LHCN-M2 (cell line): ENCODE data around the gene ZSCAN2. TPM values are rescaled to one million over a fixed set of nuclear protein-coding genes. Genes with fewer than 3 reads are reported as not detected.
"Not testable (repeated sequence)": the region's sequence is repeated elsewhere in the genome, so short reads cannot be mapped to it uniquely, and the experiment has no call there.

Source experiments
- DNase-seq: peaks from one replicate; pipeline ENCODE4 v3.0.0-alpha.2; 2012; ENCODE audit warnings: low read depth
- polyA plus RNA-seq: library from polyadenylated mRNA; unstranded; fragments of >200 nt; gene quantifications from one replicate; pipeline ENCODE4 v1.2.1, GENCODE V29; 2012; ENCODE audit warnings: missing spikeins
- total RNA-seq: library from RNA; depleted of rRNA; stranded (reverse); fragments of >200 nt; gene quantifications from 2 replicates; pipeline ENCODE4 v1.2.3, GENCODE V29; 2014; rRNA removed

Gene ZSCAN2
- 10.3 and 17.5 TPM in 2 replicates for total RNA-seq
- polyA plus RNA-seq = 11.5 TPM

GRCh38 chr15:84600687-84601554, at the start of gene ZSCAN2:
Gene ZSCAN2, plus strand, starts transcription at chr15:84601009. Its CDS starts 2,919 bp downstream, at chr15:84603928.
- DNase-seq = peak; percentile 90

- not testable (repeated sequence) for DNase-seq
These were observed 49.2 kb upstream of the ZSCAN2 start for GRCh38 chr15:84551624-84552023.

- DNase-seq = peak; percentile 46
These were observed 47.9 kb upstream of the ZSCAN2 start for GRCh38 chr15:84552896-84553295.

DNA sequence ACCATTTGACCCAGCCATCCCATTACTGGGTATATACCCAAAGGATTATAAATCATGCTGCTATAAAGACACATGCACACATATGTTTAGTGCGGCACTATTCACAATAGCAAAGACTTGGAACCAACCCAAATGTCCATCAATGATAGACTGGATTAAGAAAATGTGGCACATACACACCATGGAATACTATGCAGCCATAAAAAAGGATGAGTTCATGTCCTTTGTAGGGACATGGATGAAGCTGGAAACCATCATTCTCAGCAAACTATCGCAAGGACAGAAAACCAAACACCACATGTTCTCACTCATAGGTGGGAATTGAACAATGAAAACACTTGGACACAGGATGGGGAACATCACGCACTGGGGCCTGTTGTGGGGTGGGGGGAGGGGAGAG, 44.1 kb upstream of the ZSCAN2 start:
- not testable (repeated sequence) for DNase-seq

- DNase-seq = not testable (repeated sequence)
These were observed 32.8 kb upstream of the ZSCAN2 start for GRCh38 chr15:84568021-84568420.

DNA sequence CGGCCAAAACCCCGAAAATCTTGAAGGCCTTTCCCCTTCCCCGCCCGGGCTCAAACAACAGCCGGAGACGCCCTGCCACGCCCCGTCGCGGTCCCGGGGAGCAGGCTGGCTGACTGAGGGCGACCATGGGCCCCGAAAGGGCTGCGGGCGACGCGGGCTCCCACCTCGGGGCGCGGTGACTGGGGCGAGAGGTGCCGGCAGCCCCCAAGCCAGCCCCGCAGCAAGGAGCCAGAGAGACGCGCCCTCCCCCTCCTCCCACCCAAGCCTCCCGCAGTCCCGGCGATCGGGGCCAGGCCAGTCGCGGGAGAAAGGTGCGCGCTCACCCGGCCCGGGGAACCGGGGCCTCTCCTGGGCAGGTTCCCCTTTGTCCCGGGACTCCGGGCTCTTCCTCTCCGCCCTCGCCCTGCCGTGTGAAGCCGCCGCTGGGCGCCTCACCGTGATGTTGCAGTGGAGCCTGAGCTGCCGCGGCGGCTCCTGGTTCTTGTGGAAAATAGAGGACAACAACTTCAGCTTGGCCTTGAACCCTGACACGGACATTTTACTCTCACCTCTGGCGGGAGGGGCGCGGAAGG, 30.6 kb upstream of the ZSCAN2 start:
- peak; percentile 51 for DNase-seq

GRCh38 chr15:84572231-84572630, 28.6 kb upstream of the ZSCAN2 start:
- DNase-seq = no peak

DNA sequence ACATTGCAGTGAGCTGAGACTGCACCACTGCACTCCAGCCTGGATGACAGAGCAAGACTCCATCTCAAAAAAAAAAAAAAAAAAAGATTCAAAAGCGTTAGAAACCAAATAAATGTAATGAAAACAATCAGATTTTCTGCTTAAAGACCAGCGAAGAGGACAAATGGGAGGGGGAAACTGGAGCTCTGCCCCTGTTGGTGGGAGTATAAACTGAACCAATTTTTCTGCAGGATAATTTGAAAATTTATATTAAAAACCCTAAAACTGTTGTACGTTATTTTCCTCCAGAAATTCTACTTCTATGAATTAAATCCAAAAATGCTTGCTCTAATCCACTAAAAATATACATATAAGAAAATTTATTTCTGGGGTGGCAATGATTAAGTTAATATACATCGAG, 25.3 kb upstream of the ZSCAN2 start:
- no peak for DNase-seq

DNA sequence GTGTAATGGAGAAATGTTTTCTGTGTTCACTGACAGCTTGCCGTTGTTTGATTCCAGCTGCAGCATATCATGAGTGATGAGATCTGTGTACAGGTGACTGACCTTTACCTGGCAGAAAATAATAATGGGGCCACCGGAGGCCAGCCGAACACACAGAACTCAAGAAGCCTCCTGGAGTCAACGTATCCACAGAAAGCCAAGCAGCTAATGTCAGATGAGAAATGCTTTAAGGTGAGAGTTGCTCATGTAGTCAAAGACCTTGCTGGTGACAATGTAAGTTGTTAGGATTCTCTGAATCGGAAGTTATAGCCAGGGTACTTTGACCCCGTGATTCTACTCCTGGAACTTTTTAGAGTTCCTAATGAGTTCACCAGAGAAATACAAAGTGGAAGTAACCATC, 22.9 kb upstream of the ZSCAN2 start:
- DNase-seq = not testable (repeated sequence)

DNA sequence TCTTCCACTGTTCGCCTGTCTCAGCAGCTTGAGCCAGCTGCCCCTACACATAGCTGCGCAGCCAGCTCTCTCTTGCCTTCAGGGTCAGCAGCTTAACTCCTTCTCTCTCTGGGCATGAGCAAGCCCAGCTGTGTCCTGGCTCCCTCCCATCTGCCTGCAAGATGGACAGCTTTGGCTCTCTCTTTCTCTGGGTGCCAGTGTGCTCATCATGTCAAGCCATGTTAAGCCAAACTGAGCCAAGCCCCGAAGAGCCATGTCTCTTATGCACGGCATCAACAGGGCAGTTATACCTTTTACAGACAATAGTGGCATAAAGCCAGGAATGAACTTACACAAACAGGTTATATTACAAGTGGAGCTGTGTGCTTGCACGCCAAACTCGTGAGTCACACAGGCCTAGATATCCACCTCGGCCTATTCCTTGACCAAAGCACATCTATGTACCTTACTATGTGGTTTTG, 21.5 kb upstream of the ZSCAN2 start:
- DNase-seq = not testable (repeated sequence)

DNA sequence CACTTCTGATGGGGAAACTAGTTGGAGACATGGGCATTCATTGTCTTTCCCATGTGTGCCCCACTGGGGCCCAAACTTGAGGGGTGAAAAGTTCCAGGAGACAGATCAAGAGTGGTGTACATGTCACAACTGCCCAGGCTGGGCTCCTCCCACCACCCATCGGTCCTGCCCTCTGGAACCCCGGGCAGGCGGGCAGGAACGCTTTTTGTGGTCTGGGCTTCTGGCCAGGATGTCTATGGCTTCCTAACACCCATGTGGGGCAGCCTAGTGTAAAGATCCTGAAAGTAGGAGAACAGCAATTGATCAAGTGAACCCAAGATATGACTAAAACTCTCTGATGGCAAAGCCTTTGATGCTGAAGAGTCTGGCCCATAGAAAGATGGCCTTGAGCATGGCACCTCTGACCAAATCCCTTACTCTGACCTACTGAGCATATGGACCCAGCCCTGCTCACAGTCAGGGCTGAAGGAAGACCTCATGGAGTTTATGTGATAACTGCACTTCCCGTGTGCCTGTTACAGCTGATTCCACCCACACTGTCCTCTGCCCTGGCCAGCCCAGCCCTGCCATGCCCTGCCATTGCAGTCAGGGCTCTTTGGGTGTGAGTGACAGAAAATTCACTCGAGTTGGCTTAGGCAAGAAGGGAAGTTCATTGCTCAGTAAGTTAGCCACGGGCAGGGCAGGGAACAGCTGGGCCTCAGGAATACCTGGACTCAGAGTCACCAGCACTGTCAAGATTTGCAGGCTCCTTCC, 19.0 kb upstream of the ZSCAN2 start:
- not testable (repeated sequence) for DNase-seq

- DNase-seq = peak; percentile 61
These were observed 18.1 kb upstream of the ZSCAN2 start for GRCh38 chr15:84582583-84583157.

DNA sequence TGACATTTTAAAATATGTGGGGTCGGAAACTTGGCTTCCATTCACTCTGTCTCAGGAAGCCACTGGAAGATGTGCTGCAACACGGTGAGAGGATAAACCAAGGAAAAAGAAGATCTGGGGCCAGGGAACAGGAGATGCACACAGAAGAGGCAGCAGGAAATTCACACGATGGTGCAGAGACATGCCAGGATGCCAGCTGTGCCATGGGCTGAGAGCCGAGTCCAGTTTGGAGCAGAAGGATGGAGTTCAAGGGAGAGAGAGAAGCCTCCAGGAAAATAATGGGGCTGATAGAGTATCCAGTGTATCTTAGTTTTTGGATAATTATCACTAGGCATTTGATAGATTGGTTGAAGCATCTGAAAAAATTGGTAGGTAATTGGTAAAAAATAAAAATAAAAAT, 16.9 kb upstream of the ZSCAN2 start:
- not testable (repeated sequence) for DNase-seq

GRCh38 chr15:84586696-84587095, 14.1 kb upstream of the ZSCAN2 start:
- no peak for DNase-seq

DNA sequence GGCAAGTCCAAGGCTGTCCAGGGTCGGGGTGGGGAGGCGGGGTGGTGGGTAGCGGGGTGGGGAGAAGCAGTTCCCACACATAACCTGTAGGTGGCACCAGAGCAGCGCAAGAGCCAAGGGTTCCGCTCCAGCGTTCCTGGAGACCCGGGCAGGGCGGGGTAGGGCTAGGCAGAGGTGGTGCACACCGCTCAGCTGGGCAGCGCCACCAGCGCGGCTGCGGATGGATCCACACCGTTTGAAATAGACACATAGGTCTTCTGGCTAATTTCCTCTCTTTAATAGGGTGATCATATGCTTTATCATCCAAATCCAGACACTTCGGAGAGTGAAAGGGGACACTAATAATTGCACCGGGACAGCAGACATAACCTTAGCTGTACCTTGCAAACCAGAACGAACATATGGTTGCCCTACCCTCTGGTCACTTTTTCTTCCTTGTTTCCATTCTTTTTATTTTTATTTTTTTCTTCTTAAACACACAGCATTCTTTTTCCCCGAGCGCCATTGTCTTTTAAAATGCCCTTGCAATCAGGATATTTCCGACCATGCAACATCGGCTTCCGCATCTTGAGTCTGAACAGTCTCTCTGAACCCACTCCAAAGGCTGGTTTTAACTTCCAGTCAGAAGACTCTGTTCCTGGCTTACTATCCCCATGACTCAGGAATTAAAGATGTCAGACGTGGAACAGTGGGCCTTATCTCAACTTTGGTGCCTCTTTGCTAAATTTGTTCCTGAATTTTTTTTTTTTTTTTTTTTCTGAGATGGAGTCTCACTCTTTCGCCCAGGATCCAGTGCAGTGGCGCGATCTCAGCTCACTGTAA, 12.5 kb upstream of the ZSCAN2 start:
- DNase-seq = peak; percentile 72

DNA sequence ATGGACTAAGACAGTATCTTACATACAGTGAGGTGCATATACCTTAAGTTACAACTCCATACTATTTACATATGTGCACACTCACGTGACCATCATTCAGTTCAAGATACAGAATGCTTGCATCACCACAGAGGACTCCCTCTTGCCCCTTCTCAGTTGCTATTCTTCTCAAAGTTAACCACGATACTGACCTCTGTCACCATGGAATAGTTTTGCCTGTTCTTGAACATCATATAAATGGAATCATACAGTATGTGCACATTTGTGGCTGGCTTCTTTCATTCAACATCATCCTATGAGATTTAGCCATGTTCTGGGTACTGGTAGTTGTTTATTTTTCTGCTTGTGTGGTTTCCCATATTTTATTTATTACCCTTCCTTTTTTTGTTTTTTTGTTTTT, 10.4 kb upstream of the ZSCAN2 start:
- DNase-seq = no peak

DNA sequence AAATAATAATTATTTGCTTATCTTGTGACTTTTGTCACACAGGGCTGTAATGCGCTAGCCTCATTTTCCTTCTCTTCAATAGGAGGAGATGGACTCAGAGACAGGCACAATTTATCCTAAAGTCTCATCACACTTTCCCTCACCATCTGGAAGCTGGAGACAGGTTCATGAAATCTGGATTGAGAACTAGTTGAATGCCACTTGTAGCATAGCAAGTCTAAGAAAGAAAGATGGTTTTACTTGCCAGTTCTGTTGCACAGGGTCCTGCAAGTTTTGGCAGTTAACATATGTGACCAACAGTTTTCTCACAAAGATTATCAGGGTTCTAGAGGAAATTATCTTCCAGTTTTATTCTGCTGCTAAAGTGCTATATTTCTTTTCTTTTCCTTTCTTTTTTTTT, 9.0 kb upstream of the ZSCAN2 start:
- DNase-seq = no peak

DNA sequence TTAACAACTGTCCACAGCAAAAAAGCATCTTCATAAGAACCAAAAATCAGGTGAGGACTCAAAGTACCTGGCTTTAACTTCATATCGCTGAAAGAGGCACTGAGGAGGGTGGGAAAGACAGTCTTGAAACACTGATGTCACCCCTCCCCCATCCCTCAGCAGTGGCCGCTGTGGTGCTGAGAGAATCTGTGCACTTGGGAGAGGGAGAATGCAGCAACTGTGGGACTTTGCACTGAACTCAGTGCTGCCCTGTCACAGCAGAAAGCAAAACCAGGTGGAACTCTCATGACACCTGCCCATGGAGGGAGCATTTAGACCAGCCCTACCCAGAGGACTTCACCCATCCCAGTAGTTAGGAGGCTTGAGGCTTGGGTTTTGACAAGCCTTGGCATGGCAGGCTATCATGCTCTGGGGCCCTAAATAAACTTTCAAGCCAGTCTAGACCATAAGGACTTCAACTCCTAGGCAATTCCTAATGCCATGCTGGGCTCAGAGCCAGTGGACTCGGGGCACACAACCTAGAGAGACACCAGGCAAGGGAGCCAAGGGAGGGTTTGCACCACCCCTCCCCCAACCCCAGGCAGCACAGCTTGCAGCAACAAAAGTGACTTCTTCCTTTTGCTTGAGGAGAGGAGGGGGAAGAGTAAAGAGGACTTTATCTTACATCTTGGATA, 6.1 kb upstream of the ZSCAN2 start:
- DNase-seq = no peak

- DNase-seq = no peak
These were observed 5.1 kb upstream of the ZSCAN2 start for GRCh38 chr15:84595660-84596059.

DNA sequence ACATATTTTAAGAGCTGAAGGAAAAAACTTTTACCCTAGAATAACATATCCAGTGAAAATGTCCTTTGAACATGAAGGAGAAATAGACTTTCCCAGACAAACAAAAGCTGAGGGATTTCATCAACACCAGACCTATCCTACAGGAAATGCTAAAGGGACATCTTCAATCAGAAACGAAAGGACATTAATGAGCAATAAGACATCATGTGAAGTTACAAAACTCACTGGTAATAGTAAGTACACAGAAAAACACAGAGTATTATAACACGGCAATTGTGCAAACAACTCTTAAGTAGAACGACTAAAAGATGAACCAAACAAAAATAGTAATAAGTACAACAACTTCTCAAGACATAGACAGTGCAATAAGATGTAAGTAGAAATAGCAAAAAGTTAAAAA, 3.5 kb upstream of the ZSCAN2 start:
- DNase-seq = no peak
